Hematopoietic multipotent progenitor cell treated with erythropoietin and hydrocortisone succinate and interleukin-3 and kit ligand, for 15 days (in vitro differentiated cells): ENCODE data around the gene MERTK.

Experiments used
- DNase-seq: peaks from one replicate; pipeline ENCODE4 v3.0.0-alpha.2; 2015; ENCODE audit warnings: low spot score

The MERTK gene

DNA sequence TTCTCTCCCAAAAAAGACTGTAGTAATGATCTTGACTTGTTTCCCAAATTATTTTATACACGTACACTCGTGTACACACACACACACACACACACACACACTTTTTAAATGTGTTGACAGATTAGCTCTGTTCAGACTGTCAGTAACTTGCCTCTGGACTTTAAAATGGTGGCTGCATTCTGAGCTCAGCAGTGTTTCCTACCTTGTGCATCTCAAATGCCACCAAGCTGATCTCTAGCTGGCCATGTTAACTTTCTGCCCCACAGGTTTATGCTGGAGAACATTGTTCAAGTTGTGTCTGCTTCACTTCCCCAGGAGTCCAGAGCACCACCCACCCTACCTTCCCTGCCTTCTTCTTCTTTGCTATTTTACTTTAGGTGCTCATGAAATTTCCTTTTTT is 83.3 kb downstream of the MERTK start:
- DNase-seq: no peak

DNA sequence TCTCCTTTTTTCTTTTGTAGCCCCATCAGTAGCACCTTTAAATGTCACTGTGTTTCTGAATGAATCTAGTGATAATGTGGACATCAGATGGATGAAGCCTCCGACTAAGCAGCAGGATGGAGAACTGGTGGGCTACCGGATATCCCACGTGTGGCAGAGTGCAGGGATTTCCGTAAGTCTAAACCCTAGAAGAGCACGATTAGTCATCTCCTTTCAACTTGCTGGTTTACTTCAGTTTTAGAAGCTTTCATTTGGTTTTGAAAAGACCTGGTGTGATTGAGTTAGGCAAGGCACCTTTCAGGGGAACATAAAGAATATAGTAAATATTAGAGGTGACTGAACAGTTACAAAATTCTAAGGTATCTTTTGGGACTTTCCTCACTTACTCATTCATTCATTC is 84.4 kb downstream of the MERTK start:
- no peak for DNase-seq

DNA sequence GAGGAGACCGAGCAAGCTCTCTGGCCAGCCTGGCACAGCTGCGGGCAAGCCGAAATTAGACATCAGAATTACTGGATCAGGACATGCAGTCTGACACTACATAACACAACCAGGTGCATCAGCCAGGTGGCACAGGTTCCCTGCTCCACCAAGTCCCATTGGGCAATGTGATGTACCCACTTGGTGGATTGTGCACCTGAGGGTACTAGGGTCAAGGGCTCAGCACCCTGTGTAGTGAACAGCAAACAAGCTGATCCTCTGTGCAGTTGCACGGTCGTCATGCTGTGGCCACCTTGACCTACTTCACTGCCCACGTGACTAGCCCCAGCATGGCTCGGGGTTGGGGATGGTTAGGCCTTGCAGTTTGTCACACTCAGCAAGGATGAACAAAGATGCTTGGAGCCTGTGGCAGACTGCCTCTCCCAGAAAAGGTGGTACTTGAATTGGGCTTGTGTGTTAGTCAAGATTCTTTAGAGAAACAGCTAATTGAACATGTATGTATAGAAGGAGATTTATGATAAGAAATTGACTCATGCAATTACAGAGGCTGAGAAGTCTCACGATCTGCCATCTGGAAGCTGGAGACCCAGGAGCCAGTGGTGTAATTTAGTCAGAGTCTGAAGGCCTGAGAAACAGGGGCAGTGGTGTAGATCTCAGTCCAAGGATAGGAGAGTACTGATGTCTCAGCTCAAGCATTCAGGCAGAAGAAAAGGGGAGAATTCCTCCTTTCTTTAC is 85.2 kb downstream of the MERTK start:
- DNase-seq: no peak

DNA sequence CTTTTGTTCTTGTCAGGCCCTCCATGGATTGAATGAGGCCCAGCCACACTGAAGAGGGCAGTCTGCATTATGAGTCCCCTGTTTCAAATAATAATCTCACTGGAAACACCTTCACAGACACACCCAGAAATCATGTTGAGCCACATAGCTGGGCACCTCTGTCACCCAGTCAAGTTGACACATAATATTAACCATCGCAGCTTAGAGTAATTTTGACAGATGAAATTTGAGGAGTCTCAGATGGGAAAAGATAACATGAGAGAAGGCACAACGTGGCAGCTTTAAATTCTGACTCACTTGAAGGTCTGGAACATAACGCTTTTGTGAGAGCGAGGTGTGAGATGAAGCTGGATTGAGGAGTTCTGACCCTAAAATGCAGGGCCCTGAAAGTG is 85.8 kb downstream of the MERTK start:
- no peak for DNase-seq

DNA sequence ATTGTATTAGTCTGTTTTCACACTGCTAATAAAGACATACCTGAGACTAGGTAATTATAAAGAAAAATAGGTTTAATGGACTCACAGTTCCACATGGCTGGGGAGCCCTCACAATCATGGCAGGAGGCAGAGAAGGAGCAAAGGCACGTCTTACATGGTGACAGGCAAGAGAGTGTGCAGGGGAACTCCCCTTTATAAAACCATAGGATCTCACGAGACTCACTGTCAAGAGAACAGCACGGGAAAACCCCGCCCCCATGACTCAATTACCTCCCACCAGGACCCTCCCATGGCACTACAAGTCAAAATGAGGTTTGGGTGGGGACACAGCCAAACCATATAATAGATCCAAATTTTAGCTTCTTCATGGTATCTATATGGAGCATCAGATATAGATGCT is 87.1 kb downstream of the MERTK start:
- no peak for DNase-seq

DNA sequence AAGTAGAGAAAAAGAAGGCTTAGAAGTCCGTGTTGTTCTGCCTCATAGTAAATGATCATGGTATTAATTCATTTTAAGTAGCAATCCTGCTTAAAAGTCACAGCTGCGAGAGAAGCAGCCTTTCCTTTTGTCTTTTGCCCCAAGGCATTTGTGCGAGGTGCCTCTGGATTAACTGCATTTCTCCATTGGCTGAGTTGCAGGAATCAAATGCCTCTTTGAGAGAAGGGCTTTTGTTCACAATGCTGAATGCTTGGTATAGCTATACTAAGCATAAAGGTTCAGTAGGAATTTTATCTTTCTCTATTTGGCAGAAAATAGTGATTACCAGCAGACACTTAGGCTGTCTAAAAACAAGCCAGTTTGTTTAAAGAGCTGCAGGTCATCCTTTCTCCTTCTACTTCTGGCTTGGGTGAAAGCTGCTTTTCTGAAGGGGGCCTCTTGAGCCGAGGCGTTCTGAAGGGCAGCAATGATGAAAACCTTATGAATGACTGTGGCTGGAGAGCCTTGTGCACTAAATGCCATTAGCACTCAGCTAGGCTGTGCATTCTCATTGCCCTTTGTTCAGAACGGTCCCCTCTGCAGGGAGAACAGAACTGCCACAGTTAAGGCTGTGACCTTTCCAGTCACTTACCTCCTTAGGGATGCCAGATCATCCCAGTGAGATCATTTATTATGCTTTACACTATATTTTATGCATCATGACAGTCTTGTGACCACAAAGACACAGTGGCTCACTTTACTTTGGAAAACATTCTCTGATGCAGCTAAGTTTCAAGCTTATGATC is 87.9 kb downstream of the MERTK start:
- no peak for DNase-seq

DNA sequence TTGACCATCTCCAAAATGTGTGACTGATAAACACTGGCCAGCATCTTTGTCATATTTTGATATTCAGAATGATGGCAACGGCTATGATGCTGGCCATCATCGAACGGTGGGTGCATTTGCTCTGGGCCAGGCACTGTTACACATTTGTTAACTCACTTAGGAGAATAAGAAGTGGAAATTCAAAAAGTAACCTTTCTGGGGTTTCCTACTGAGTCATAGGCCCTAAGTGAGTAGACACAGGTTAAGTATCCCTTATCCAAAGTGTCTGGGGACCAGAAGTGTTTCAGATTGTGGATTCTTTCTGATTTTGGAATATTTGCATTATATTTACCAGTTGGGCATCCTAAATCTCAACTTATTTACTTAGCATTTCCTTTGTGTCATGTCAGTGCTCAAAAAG is 92.0 kb downstream of the MERTK start:
- no peak for DNase-seq

DNA sequence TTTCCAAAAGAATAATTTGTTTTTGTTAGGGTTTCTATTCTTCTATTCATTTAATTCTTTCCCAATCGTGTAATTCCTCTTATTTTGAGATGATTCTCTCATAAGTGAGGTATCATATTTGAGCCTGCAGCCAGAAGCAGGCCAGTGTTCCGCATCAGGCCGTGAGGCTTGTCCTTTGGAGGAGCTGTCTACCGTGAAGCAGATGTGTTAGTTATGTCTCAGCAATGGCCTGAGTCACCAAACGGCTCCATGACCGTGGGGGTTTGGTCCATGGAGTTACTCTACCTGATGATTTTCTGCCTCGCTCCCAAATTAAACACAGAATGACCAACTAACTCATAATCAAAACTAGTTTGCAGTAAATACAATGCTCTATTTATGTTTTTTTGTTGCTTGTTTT is 92.4 kb downstream of the MERTK start:
- no peak for DNase-seq

DNA sequence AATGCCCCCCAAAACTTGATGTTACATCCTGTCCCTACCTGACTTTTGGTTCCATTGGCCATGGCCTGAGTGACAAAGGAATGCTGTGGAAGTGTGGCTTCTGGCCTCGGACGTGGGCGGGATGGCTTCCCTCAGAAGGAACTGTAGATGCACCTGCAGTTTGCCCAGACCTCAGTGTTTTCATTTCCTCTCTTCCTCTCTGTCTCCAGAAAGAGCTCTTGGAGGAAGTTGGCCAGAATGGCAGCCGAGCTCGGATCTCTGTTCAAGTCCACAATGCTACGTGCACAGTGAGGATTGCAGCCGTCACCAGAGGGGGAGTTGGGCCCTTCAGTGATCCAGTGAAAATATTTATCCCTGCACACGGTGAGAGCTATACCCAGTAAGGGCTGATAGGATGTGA is 95.6 kb downstream of the MERTK start:
- DNase-seq: no peak

DNA sequence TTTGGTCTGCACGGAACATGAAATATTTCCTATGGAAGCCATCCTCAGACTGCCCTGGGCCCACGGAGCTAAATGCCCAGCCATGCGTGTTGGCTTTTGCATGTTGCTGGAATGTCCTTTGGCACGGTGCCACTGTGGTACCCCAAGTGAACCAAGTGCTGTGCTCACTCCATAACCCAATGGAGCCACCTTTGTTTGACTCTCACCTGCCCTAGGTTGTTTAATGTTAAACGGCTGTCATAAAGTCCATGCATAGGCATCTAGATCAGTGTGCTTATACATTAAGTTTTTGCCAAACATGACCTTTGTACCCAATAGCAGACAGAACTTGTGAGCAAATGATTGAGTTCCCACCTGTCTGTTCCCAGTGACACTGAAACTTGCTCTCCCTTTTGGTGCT is 96.7 kb downstream of the MERTK start:
- no peak for DNase-seq

DNA sequence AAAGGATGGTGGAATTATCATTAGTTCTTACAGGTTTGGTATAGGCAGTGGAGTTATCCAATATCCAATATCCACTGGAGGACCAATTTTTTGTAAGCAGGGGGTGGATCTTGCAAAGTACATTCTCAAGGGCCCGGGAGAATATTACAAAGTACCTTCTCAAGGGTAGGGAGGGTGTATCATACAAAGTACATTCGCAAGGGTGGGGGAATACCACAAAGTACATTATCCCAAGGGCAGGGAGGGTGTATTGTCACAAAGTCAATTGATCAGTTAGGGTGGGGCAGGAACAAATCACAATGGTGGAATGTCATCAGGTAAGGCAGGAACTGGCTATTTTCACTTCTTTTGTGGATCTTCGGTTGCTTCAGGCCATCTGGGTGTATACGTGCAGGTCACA is 101.4 kb downstream of the MERTK start:
- DNase-seq: no peak

DNA sequence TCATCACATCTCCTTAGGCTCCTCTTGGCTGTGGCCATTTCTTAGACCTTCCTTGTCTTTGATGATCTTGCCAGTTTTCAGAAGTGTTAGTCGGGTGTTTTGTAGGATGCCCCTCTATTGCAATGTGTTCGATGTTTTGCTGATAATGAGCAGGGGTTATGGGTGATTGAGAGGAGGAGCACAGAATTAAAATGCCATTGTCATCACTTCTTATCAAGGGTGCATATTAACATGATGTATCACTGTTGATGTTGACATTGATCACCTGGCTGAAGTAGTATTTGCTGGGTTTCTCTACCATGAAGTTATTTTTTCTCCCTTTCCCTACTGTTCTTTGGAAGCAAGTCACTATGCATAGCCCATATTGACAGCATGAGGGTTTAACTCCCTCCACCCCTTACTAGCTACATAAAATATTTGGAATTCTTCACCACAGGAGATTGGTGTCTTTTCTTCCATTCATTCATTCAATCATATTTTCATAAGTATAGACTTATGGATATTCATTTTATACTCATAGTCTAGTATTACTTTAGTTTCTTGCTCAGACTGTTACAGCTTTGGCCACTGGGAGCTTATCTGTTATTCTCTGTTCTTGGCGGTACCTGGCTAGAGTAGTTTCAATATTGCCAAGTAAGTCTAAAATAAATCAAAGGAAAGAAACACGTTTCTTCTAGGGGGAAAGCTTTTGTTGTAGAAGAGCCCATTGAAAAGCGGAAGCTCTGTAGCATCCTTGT is 102.2 kb downstream of the MERTK start:
- DNase-seq: no peak

DNA sequence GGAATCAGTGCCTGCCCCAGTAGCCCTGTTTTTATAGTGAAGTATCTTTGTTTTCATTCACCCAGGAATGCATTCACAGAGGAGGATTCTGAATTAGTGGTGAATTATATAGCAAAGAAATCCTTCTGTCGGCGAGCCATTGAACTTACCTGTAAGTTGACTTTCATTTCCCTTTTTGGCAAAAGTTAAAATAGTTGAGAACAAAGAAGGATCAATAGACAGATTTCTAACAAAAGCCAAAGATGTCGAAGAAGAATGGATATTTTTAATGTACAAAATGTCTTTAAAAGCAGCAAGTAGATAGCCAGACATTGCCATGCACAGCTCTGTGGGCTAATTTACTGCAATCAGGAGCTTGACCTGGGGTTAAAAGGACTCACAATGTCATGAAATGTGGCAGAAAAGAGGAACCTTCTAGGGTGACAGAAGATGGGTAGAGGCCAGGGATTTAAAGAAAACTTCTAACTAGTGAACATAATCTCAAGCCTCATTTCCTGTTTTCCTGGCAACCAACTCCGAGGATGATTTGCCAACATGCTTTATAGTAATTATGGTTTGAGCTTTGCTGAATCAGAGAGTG is 102.8 kb downstream of the MERTK start:
- DNase-seq: no peak

DNA sequence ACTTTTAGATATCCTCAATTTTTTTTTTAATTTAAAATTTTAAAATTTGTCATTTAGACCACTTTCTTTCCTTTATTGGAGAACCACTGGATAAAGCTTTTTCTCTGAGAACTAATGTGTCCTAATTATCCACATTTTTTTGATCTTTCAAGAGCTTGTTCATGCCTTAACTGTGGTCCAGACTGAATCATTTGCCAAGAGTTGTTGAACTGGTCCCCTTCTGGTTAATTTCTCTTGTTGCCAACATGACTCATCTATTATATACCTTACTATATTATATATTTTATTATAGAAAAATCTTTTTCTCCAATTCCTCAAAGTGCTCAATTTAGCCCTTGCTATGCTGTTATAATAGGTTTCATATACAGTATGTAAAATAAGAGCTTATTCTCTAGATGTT is 103.5 kb downstream of the MERTK start:
- DNase-seq: no peak

DNA sequence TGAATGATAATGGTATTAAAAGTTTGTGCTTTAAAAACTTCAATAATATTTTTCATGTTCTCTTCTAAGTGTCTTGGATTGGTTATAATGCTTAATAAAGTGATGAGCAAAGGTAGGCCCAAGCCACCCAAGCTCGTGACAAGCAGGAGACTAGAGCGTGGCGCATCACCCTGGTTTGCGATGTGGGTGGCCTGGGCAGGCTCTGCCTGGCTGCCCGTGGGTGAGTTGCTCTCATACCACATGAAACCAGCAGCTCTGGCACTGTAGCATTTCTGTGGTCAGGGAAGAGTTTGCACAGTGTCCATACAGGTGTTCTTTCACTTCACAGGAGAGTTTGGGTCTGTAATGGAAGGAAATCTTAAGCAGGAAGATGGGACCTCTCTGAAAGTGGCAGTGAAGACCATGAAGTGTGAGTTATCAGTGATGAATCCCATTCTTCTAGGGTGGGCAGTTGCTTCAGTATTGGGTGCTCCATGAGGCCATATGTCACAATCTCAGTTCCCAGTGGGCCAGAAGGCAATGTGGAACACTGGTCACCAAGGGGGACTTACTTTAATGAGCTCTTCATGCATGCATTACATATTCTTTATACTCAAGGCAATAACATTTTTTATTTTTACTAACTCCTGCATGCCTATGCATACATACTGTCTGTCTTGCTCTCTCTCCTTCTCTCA is 105.3 kb downstream of the MERTK start:
- DNase-seq: no peak

DNA sequence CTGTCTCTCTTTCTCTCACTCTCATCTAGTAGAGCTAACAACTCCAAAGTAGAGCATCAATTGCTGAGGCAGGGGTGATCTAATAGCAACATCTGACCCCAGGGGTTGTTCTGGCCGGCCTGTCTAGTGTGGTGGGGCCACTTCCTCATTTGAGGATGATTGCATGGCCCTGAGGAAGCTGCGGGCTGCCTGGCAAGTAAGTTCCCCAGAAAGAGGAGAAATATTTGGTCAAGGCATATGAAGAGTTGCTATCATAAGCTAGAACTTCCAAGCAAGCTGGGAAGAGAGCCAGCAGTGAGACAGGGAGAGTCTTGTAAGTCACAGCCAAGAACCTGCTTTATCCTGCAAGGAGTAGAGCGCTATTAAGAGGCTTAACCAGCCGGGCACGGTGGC is 105.8 kb downstream of the MERTK start:
- no peak for DNase-seq

DNA sequence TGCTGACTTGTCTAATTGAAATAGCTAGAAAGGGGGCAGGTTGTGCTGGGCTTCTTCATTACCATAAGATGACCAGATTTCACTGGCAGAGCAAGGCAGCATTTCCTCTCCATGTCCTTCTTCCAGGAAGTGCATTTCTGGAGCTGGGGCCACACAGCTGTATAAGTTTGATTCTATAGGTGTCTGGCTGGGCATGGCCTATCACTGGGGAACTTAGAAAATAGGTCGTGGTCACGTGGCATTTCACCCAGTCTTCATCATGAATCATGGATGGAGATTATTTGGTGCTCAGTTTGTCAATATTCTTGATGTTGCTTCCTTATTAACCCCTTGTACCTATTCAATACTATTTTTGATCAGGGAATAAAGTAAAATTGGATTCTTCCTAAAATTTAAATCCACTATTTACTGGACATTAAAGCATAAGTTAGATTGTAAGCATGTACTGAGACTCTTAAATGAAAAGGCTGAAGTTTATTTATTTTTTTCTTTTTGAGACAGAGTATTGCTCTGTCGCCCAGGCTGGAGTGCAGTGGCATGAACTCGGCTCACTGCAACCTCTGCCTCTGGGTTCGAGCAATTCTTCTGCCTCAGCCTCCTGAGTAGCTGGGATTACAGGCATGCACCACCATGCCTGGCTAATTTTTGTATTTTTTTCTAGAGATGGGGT is 107.1 kb downstream of the MERTK start:
- no peak for DNase-seq

DNA sequence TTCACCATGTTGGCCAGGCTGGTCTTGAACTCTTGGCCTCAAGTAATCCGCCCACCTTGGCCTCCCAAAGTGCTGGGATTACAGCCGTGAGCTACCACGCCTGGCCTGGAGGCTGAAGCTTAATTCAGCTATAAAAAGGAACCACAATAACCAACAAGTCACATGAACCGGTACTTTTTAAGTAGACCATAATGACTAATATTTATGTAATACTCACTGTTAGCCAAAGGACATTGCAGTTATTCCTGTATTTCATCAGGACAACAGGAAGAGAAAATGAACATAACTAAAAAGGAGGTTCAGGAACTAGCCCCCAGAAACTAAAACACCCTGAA is 107.6 kb downstream of the MERTK start:
- DNase-seq: no peak

DNA sequence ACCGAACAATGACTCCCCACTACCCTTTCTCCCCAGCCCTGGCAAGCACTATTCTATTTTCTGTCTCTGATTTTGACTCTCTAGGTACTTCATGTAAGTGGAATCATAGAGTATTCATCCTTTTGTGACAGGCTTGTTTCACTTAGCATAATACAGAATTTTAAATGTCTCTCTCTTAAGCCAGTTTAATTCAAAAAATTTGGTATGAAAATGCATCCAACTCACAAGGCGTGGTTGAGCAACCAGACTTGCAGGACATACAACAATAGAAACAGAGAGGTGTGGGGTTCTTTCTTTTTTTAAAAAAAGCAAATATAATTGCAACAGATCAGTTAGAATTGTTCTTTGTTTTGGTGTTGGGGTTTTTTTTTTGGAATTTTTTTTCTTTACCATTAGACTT is 109.1 kb downstream of the MERTK start:
- DNase-seq: no peak

DNA sequence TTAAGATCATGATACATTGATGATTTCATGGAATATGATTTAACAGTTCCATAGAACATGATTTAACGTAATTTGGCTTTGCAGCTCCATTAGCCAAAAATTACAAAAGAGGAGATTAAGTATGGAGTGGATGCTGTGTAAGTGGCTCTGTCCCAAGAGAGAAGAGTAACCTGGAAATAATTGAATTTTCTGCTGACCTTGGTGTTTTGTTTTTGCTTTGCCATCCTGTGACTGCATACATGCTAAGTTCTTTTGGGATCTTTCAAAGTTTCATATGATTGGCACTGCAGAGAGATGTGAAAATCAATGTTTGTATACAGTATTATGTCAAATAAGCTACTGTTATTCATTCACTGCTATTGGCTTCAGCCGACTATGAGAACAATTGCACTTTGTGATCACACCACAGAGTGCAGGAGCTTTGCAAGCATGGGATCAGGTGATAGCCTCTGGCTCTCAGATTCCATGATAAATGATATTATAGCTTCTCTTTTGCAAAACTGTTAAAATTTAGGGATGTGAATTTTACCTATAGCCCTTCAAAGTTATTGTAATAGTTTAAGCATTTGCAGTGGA is 110.6 kb downstream of the MERTK start:
- no peak for DNase-seq

DNA sequence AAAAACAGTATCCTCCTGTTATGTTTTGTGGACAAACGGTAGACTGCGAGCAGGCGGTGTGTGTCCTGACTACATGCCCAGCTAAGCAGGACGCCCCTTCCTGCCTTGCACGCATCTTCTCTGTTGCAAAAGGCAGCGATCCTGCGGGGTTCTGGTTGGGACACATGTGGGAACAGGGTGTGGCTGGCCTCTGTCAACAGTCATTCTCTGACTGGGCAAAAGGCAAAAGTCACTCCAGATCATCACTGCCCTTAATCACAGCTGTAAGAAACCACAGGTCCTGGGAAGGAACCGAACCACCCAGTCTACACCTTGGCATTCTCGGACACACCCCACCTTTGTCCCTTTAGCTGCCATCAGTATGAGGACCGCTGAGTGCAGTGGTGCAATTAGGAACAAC is 112.3 kb downstream of the MERTK start:
- no peak for DNase-seq
